Superior temporal gyrus (tissue), 1 donor: Measurements from ENCODE around the gene SMAGP.
"Not testable (repeated sequence)": the region's sequence is repeated elsewhere in the genome, so short reads cannot be mapped to it uniquely, and the experiment has no call there.

Experiments used
- DNase-seq: peaks from one replicate; pipeline ENCODE4 v3.0.0-alpha.2; 2016; ENCODE audit errors: extremely low spot score

Gene SMAGP

GRCh38 chr12:51270067-51270950 is at the start of gene SMAGP:
TSS of gene SMAGP (minus strand) at chr12:51270415. CDS start at chr12:51269278, 1,137 bp downstream.
- DNase-seq, result no peak

DNA sequence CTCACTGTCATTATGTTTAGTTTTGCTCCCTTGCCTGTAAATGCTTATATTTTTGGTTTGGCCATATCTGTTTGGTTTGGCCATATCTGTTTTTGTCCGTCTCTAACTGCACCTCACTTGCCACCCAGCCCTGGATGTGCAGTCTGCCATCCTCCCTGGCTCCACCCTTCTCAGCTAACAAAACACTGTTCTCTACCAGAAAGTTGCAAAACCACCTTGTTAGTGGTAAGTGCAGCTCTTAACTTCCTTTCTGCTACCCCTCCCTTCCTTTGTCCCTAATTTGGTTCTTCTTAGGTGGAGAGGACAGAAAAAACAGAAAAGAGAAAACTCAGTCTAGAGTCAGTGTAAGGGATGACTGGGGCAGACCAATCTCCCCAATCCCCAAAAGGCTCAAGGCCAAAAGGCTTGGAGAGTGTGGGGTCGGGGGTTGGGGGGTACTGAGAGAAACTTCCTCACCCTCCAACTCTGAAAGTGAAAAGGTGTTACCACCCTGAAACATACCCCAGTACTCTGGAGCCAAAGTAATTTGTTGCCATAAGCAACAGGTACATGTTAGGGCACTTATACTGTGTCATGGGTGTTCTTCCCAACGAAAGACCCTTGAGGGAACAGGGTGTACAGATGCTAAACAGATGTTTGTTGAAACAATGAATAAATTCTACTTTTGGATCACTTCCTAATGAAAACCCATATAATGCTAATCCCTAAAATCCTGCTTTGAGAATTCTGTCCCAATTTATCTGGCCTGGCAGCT is 48.8 kb upstream of the SMAGP start:
- DNase-seq, result no peak

- not testable (repeated sequence) for DNase-seq
Measured at GRCh38 chr12:51318057-51318806, 48.0 kb upstream of the SMAGP start.

GRCh38 chr12:51311389-51311788 is 41.2 kb upstream of the SMAGP start:
- DNase-seq, result no peak

- DNase-seq, result no peak
Measured at GRCh38 chr12:51307655-51308593, 37.7 kb upstream of the SMAGP start.

DNA sequence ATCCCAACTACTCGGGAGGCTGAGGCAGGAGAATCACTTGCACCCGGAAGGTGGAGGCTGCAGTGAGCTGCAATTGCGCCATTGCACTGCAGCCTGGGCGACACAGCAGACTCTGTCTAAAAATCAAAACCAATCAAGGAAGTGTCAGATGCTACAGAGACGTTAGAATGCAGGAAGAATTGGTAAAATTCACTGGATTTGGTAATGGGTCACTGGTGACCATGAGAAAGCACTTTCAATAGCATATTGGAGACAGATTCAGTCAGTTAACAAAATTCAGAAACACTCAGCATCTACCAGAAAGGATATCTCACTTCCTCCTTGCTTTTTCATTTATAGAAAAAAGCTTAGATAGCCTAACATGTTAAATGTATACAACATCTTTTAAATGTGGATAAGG is 36.3 kb upstream of the SMAGP start:
- no peak for DNase-seq

DNA sequence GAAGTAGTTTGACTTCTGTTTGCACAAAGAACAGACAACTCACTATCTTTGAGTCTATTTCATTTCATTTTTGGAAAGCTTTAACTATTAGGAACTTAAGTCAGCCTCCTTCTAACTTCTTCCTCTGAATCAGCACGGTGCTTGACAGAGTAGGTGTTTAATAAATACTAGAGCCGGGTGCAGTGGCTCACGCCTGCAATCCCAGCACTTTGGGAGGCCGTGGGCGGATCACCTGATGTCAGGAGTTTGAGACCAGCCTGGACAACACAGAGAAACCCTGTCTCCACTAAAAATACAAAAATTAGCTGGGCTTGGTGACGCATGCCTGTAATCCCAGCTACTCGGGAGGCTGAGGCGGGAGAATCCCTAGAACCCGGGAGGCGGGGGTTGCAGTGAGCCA is 30.6 kb upstream of the SMAGP start:
- not testable (repeated sequence) for DNase-seq

- no peak for DNase-seq
Measured at GRCh38 chr12:51295651-51296050, 25.4 kb upstream of the SMAGP start.

GRCh38 chr12:51294097-51294496 is 23.9 kb upstream of the SMAGP start:
- DNase-seq, result not testable (repeated sequence)

DNA sequence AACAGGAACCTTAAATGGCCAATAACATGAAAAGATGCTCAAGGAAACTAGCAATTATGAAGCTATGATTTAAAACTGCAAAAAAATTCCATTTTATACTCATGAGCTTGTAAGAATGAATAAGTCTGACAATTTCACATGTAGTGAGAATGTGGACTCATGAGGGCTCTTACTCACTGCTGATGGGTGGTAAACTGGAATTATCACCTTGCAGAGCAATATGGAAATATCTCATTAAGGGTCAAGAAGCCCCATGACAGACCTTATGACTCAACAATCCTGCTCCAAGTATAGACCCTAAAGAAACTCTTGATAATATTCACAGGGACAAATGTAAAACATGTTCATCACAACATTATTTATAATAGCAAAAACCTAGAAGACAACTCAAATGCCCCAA is 23.5 kb upstream of the SMAGP start:
- no peak for DNase-seq

- not testable (repeated sequence) for DNase-seq
Measured at GRCh38 chr12:51291603-51292513, 21.6 kb upstream of the SMAGP start.

GRCh38 chr12:51285843-51286242 is 15.6 kb upstream of the SMAGP start:
- DNase-seq, result no peak

DNA sequence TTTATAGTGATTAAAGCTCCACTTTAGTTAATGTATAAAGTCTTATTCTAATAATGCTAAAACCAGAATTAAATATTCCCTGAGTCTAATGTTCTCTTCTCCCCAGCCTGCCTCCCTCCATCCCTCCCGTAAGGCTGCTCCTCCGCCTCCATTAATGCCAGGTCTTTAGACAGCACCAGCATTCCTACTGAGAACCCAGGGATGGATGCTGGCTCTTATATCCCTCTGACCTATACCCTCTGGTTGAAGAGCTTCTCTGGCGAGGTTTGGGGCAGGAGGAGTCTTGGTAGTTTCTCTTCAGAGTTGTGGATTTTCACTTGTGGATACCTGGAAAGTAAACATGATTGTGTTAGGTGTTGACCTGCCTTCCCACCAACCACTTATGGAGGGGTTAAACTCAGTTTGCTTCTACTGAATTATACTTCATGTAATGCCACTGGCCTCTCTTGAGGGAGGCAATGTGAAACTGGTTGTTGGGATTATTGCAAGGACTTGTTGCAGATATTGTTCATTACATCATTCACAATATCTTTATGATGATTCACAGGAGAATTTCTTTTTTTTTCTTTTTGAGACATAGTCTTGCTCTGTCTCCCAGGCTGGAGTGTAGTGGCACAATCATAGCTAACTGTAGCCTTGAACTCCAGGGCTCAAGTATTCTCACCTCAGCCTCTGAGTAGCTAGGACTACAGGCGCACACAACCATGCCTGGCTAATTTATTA is 11.1 kb upstream of the SMAGP start:
- DNase-seq, result no peak

GRCh38 chr12:51275088-51275487 is 4.9 kb upstream of the SMAGP start:
- DNase-seq, result no peak

- DNase-seq, result not testable (repeated sequence)
Measured at GRCh38 chr12:51272810-51273209, 2.6 kb upstream of the SMAGP start.

- no peak for DNase-seq
Measured at GRCh38 chr12:51270951-51271518, 820 bp upstream of the SMAGP start.

DNA sequence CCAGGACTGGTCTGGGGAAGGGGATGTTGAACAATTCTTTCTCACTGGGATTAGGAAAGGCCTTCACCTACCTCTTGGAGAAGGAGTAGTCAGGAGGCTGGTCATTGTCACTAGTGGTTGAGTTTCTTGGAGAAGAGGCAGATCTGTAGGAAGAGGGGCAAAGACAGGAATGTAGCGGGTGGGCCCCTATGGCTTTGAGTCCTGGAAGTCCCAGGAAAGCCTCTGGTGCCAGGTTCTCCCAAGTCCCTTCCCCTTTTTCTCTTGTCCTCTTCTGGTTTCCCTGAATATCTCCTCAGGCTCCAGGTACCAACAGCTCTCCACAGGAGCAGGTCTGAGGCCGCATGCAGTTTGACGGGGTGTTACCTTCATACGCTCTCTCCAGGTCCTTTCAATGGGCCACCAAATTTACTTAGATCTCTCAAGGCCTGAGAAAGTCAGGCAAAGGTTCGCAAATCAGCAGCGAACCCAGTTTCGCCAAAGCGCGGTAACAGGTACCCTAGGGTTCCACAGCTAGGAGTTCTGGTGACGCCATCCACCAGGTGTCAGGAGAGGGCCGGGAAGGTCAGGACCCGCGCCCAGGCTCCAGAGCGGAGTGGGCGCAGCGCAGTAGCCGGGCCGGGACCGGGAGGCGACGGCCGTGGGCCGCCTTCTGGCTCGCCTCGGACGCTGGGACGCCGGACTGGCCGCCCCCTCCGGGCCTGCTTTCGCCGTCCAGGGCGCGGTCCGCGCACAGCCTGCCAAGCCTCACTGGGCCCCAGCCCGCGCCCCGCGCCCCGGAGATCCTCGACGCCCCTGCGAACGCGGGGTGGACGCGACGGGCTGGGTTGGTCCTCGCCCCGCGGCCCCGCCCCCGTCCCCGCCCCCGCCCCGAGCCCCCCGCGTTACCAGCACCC is 795 bp downstream of the SMAGP start:
- no peak for DNase-seq

DNA sequence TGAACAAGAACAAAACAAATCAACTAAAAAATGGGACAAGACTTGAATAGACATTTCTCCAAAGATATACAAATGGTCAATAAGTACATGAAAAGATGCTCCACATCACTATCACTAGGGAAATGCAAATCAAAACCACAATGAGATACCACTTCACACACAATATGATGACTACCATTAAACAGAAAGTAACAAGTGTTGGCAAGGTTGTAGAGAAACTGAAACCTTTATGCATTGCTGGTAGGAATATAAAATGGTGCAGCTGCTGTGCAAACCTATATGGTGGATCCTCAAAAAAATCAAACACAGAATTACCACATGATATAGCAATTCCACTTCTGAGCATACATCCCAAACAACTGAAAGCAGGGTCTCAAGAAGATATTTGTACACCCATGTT is 5.2 kb downstream of the SMAGP start:
- no peak for DNase-seq
